BE2C (cell line): ENCODE data around the gene PGS1.

ENCODE experiments used
- DNase-seq: peaks from one replicate; pipeline ENCODE4 v3.0.0-alpha.2; 2020
- H3K27me3 ChIP-seq: fragments of 250-450 bp; sonication (Bioruptor Pico); 2 replicates; pipeline ENCODE4 v1.5.1; 2020; ENCODE audit warnings: mild to moderate bottlenecking
- H3K36me3 ChIP-seq: fragments of 250-450 bp; sonication (Bioruptor Pico); 2 replicates; pipeline ENCODE4 v1.5.1; 2020; ENCODE audit warnings: mild to moderate bottlenecking
- H3K4me1 ChIP-seq: fragments of 250-450 bp; sonication (Bioruptor Pico); 2 replicates; pipeline ENCODE4 v1.5.1; 2020
- H3K4me3 ChIP-seq: 2 replicates; pipeline ENCODE4 v1.5.1; 2011; ENCODE audit warnings: low read depth, low read length
- H3K9me3 ChIP-seq: fragments of 250-450 bp; sonication (Bioruptor Pico); 2 replicates; pipeline ENCODE4 v1.5.1; 2020
- CTCF ChIP-seq: IDR thresholded peaks from 2 replicates; pipeline ENCODE4 v1.5.1; 2012; ENCODE audit warnings: mild to moderate bottlenecking, low read depth, low read length

The PGS1 gene

GRCh38 chr17:78353834-78354233, 24.6 kb upstream of the PGS1 start:
- H3K4me3 ChIP-seq: no peak overlapping the region
- TF ChIP-seq CTCF: no peak
- no peaks in the 10 kb centered on the region for H3K36me3 ChIP-seq
- peaks cover 16% of the 10 kb centered on the region for H3K4me1 ChIP-seq
- no peaks in the 10 kb centered on the region for H3K9me3 ChIP-seq
- H3K27me3 ChIP-seq: peaks cover 8% of the 10 kb centered on the region
- DNase-seq: no peak

- Histone ChIP-seq H3K27me3 (peaks cover 20% of the 10 kb centered on the region), H3K4me1 (peaks cover 16% of the 10 kb centered on the region), H3K9me3 (no peaks in the 10 kb centered on the region), H3K4me3 (no peak overlapping the region), H3K36me3 (no peaks in the 10 kb centered on the region)
- TF ChIP-seq CTCF: no peak
- no peak for DNase-seq
Measured at GRCh38 chr17:78355045-78355641, 23.3 kb upstream of the PGS1 start.

- H3K4me3 ChIP-seq: no peak overlapping the region
- TF ChIP-seq CTCF: no peak
- peaks cover 18% of the 10 kb centered on the region for H3K4me1 ChIP-seq
- peaks cover 23% of the 10 kb centered on the region for H3K27me3 ChIP-seq
- no peaks in the 10 kb centered on the region for H3K36me3 ChIP-seq
- DNase-seq: no peak
- no peaks in the 10 kb centered on the region for H3K9me3 ChIP-seq
Measured at GRCh38 chr17:78355701-78356100, 22.7 kb upstream of the PGS1 start.

GRCh38 chr17:78356101-78356713, 22.2 kb upstream of the PGS1 start:
- TF ChIP-seq CTCF: no peak
- H3K36me3 ChIP-seq: no peaks in the 10 kb centered on the region
- H3K27me3 ChIP-seq: peaks cover 23% of the 10 kb centered on the region
- no peaks in the 10 kb centered on the region for H3K9me3 ChIP-seq
- no peak for DNase-seq
- no peak overlapping the region for H3K4me3 ChIP-seq
- peaks cover 19% of the 10 kb centered on the region for H3K4me1 ChIP-seq

- Histone ChIP-seq H3K4me1 (peaks cover 11% of the 10 kb centered on the region), H3K27me3 (peaks cover 23% of the 10 kb centered on the region), H3K36me3 (no peaks in the 10 kb centered on the region), H3K9me3 (no peaks in the 10 kb centered on the region), H3K4me3 (no peak overlapping the region)
- no peak for DNase-seq
- TF ChIP-seq CTCF: no peak
Measured at GRCh38 chr17:78357177-78357586, 21.3 kb upstream of the PGS1 start.
